Hematopoietic multipotent progenitor cell (in vitro differentiated cells): ENCODE results near the gene PAIP1. TPM values are rescaled to one million over a fixed set of nuclear protein-coding genes. Genes with fewer than 3 reads are reported as not detected.
"Not testable (repeated sequence)": the region's sequence is repeated elsewhere in the genome, so short reads cannot be mapped to it uniquely, and the experiment has no call there.

Experiments used
- DNase-seq, 3 donors: peaks; one replicate each; pipeline ENCODE4 v3.0.0-alpha.2; 2011 to 2015; ENCODE audit warnings: low read depth in 2 of 3, low spot score in 2 of 3
- total RNA-seq: library from RNA; depleted of rRNA; stranded (reverse); fragments of >200 nt; gene quantifications from one replicate; pipeline ENCODE4 v1.2.3, GENCODE V29; 2012

The PAIP1 gene
- total RNA-seq, 1 donor: 40.4 TPM

- no peak for DNase-seq
Observed at GRCh38 chr5:43571237-43571636, 14.4 kb upstream of the PAIP1 start.

GRCh38 chr5:43570450-43571158, 13.7 kb upstream of the PAIP1 start:
- DNase-seq: no peak

- DNase-seq: no peak
Observed at GRCh38 chr5:43569236-43569746, 12.4 kb upstream of the PAIP1 start.

- DNase-seq: no peak
Observed at GRCh38 chr5:43567967-43568366, 11.1 kb upstream of the PAIP1 start.

- DNase-seq: no peak
Observed at GRCh38 chr5:43565043-43565442, 8.2 kb upstream of the PAIP1 start.

- no peak for DNase-seq
Observed at GRCh38 chr5:43564289-43564850, 7.5 kb upstream of the PAIP1 start.

GRCh38 chr5:43563321-43563720, 6.4 kb upstream of the PAIP1 start:
- DNase-seq: no peak

- no peak for DNase-seq
Observed at GRCh38 chr5:43561356-43561755, 4.5 kb upstream of the PAIP1 start.

GRCh38 chr5:43560128-43560527, 3.3 kb upstream of the PAIP1 start:
- DNase-seq: no peak

GRCh38 chr5:43556607-43556856, 345 bp downstream of the PAIP1 start:
- DNase-seq: not testable (repeated sequence)

- DNase-seq: peak; percentile 23 to 54 (median 46)
Observed at GRCh38 chr5:43555895-43556606, 826 bp downstream of the PAIP1 start.

- DNase-seq: no peak
Observed at GRCh38 chr5:43554497-43554896, 2.4 kb downstream of the PAIP1 start.

- DNase-seq: no peak
Observed at GRCh38 chr5:43553381-43553780, 3.5 kb downstream of the PAIP1 start.

- DNase-seq: no peak
Observed at GRCh38 chr5:43551731-43552130, 5.1 kb downstream of the PAIP1 start.

- not testable (repeated sequence) for DNase-seq
Observed at GRCh38 chr5:43549272-43549671, 7.6 kb downstream of the PAIP1 start.

GRCh38 chr5:43548358-43548757, 8.5 kb downstream of the PAIP1 start:
- DNase-seq: no peak

- no peak for DNase-seq
Observed at GRCh38 chr5:43547532-43547931, 9.3 kb downstream of the PAIP1 start.

GRCh38 chr5:43543434-43543833, 13.4 kb downstream of the PAIP1 start:
- no peak for DNase-seq

GRCh38 chr5:43540746-43541145, 16.1 kb downstream of the PAIP1 start:
- DNase-seq: no peak

- no peak for DNase-seq
Observed at GRCh38 chr5:43536972-43537371, 19.9 kb downstream of the PAIP1 start.

GRCh38 chr5:43533646-43534045, 23.2 kb downstream of the PAIP1 start:
- no peak for DNase-seq

GRCh38 chr5:43530648-43531047, 26.2 kb downstream of the PAIP1 start:
- DNase-seq: no peak
